ENCODE data around the gene IRS2. TPM values are rescaled to one million over a fixed set of nuclear protein-coding genes. Genes with fewer than 3 reads are reported as not detected.

IRS2 gene
- total RNA-seq, 1 donor from 2014 or later = 11.8 TPM

- no peak for TF ChIP-seq CTCF (IDR thresholded peaks at IDR 0.05; ENCODE audit: unreplicated experiment)
- Mint-ChIP-seq H3K27ac (no peak overlapping the region), H3K36me3 (no peaks in the 10 kb centered on the region), H3K27me3 (ENCODE audit: low read depth) (peaks cover 2% of the 10 kb centered on the region), H3K4me3 (no peak overlapping the region), H3K9me3 (no peaks in the 10 kb centered on the region), H3K4me1 (peaks cover 12% of the 10 kb centered on the region)
- DNase-seq (ENCODE audit: low spot score in 2 of 2, unreplicated experiment in 2 of 2) = no peak
Measured at GRCh38 chr13:109740121-109740520, 46.3 kb downstream of the IRS2 start.

GRCh38 chr13:109738298-109738746 lies 48.1 kb downstream of the IRS2 start:
- H3K27ac Mint-ChIP-seq = no peak overlapping the region
- no peak for DNase-seq (ENCODE audit: low spot score in 2 of 2, unreplicated experiment in 2 of 2)
- peaks cover 2% of the 10 kb centered on the region for H3K27me3 Mint-ChIP-seq (ENCODE audit: low read depth)
- TF ChIP-seq CTCF (IDR thresholded peaks at IDR 0.05; ENCODE audit: unreplicated experiment) = no peak
- H3K9me3 Mint-ChIP-seq = no peaks in the 10 kb centered on the region
- H3K4me3 Mint-ChIP-seq = no peak overlapping the region
- H3K4me1 Mint-ChIP-seq = no peaks in the 10 kb centered on the region
- no peaks in the 10 kb centered on the region for H3K36me3 Mint-ChIP-seq

- Mint-ChIP-seq H3K4me1 (no peaks in the 10 kb centered on the region), H3K27me3 (ENCODE audit: low read depth) (peaks cover 2% of the 10 kb centered on the region), H3K36me3 (no peaks in the 10 kb centered on the region), H3K4me3 (no peak overlapping the region), H3K27ac (no peak overlapping the region), H3K9me3 (no peaks in the 10 kb centered on the region)
- TF ChIP-seq CTCF (IDR thresholded peaks at IDR 0.05; ENCODE audit: unreplicated experiment) = no peak
- no peak for DNase-seq (ENCODE audit: low spot score in 2 of 2, unreplicated experiment in 2 of 2)
Measured at GRCh38 chr13:109737606-109738005, 48.8 kb downstream of the IRS2 start.

GRCh38 chr13:109737046-109737573 lies 49.3 kb downstream of the IRS2 start:
- no peak overlapping the region for H3K27ac Mint-ChIP-seq
- TF ChIP-seq CTCF (IDR thresholded peaks at IDR 0.05; ENCODE audit: unreplicated experiment) = no peak
- H3K36me3 Mint-ChIP-seq = no peaks in the 10 kb centered on the region
- H3K9me3 Mint-ChIP-seq = no peaks in the 10 kb centered on the region
- no peak for DNase-seq (ENCODE audit: low spot score in 2 of 2, unreplicated experiment in 2 of 2)
- H3K27me3 Mint-ChIP-seq (ENCODE audit: low read depth) = peaks cover 2% of the 10 kb centered on the region
- no peak overlapping the region for H3K4me3 Mint-ChIP-seq
- H3K4me1 Mint-ChIP-seq = no peaks in the 10 kb centered on the region

GRCh38 chr13:109735436-109735966 lies 50.9 kb downstream of the IRS2 start:
- no peak overlapping the region for H3K27ac Mint-ChIP-seq
- no peaks in the 10 kb centered on the region for H3K27me3 Mint-ChIP-seq (ENCODE audit: low read depth)
- no peaks in the 10 kb centered on the region for H3K9me3 Mint-ChIP-seq
- no peak for TF ChIP-seq CTCF (IDR thresholded peaks at IDR 0.05; ENCODE audit: unreplicated experiment)
- no peak for DNase-seq (ENCODE audit: low spot score in 2 of 2, unreplicated experiment in 2 of 2)
- no peaks in the 10 kb centered on the region for H3K36me3 Mint-ChIP-seq
- no peaks in the 10 kb centered on the region for H3K4me1 Mint-ChIP-seq
- no peak overlapping the region for H3K4me3 Mint-ChIP-seq
